ENCODE results near the gene KRT81. TPM values are rescaled to one million over a fixed set of nuclear protein-coding genes. Genes with fewer than 3 reads are reported as not detected.

The KRT81 gene
- total and polyA plus RNA-seq, 2 donors from 2014 or later = not detected

DNA sequence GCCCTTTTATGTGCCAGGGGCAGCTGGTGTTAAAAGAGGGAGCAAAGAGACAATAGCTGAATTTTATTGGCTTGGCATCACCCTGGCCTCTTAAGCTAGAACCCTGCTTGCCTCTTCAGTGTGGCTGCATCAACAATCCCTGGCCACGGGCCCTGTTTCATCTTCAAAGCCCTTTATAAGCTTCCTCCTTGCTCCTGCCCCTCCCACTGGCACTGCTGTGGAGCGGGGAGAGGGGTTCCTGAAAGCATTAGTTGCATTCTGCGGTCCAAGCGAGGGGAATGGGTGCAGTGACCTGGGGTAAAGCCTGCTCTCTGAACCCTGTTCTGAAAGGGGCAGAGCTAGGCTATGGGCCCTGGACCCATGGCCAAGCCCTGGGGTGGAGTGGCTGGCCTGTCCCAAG is 30.1 kb upstream of the KRT81 start:
- FAIRE-seq = no peak
- intact Hi-C loops (cut with DNase I) = no loop called here

DNA sequence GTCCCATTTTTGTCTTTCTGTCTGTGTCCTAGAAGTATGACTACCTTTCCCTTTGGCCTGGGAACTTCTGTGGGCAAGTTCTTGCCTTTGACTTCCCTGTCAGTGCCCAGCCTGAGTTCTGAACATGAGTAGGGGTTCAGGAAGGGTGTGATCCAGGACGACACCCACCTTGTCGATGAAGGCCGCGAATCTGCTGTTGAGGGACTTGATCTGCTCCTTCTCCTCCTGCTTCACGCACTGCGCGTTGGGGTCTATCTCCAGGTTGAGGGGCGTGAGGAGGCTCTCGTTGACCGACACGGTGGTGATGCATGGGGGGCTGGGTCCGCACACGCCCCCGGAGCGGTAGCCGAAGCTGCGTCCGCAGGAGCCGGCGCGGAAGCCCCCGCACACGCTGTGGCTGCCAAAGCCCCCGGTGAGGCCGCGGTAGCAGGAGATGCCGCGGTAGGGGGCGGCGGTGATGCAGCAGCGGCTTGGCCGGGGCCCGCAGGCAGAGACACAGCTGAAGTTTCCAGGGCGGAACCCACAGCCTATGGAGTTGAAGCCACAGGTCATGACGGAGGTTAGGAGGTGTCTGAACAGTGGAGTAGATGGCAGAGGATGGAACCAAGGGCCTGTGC is 29.6 kb upstream of the KRT81 start, which contains the start of gene KRT83:
KRT83 (minus strand) TSS at position 615 of the 617 bp plus-strand sequence; CDS start at position 552, 63 bp downstream.
- intact Hi-C loops (cut with DNase I) = no loop called here
- no peaks in the 10 kb centered on the region for H3K9me3 ChIP-seq (ENCODE audit: control insufficient read depth in 2 of 3, insufficient read depth in 1 of 3, low read length in 3 of 3)
- H3K36me3 ChIP-seq (ENCODE audit: control insufficient read depth in 2 of 3, insufficient read depth in 3 of 3, low read length in 3 of 3) = no peaks in the 10 kb centered on the region
- no peak within 1 kb of the TSS for H3K4me3 ChIP-seq (ENCODE audit: low read length in 3 of 3)
- no peaks in the 10 kb centered on the region for H3K27me3 ChIP-seq (ENCODE audit: control insufficient read depth, insufficient read depth, low read length)
- FAIRE-seq (no peak), DNase-seq (peak in 1 of 5 donors; percentile 41)
- H3K9ac ChIP-seq (ENCODE audit: low read length in 3 of 3) = no peak within 1 kb of the TSS
- no peak within 1 kb of the TSS for H3K27ac ChIP-seq (ENCODE audit: low read depth in 2 of 2, low read length in 2 of 2)
- no peaks in the 10 kb centered on the region for H3K4me1 ChIP-seq (ENCODE audit: control insufficient read depth in 2 of 3, insufficient read depth in 2 of 3, low read depth in 1 of 3, low read length in 3 of 3)
- no peak for TF ChIP-seq CTCF (IDR thresholded peaks at IDR 0.05; ENCODE audit: borderline replicate concordance, extremely low read depth, insufficient read depth)

More for the DNA sequence above, 30.1 kb upstream of the KRT81 start:
- Histone ChIP-seq H3K36me3 (ENCODE audit: control insufficient read depth in 2 of 3, insufficient read depth in 3 of 3, low read length in 3 of 3) (no peaks in the 10 kb centered on the region), H3K4me1 (ENCODE audit: control insufficient read depth in 2 of 3, insufficient read depth in 2 of 3, low read depth in 1 of 3, low read length in 3 of 3) (no peaks in the 10 kb centered on the region), H3K9ac (ENCODE audit: low read length in 3 of 3) (no peak overlapping the region), H3K27ac (ENCODE audit: low read depth in 2 of 2, low read length in 2 of 2) (no peak overlapping the region), H3K4me3 (ENCODE audit: low read length in 3 of 3) (no peak overlapping the region), H3K9me3 (ENCODE audit: control insufficient read depth in 2 of 3, insufficient read depth in 1 of 3, low read length in 3 of 3) (no peaks in the 10 kb centered on the region), H3K27me3 (ENCODE audit: control insufficient read depth, insufficient read depth, low read length) (no peaks in the 10 kb centered on the region)
- DNase-seq = peak in 1 of 5 donors; percentile 14
- no peak for TF ChIP-seq CTCF (IDR thresholded peaks at IDR 0.05; ENCODE audit: borderline replicate concordance, extremely low read depth, insufficient read depth)

DNA sequence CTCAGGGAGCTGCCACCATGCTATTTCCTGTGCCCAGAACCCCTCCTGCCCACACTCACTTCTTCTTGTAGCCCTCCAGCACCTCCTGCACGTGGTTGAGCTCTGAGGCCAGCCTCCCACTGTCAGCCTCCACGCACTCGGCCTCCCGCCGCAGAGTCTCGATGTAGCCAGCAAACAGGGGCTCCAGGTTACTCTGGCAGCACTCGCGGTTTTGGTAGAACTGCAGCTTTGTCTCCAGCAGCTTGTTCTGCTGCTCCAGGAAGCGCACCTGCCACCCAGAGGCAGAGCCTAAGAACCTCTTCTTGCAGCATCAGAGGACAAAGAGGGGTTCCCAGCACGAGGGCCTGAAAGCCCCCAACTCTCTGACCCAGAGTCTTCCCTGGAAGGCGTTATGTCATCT is 27.8 kb upstream of the KRT81 start:
- no peaks in the 10 kb centered on the region for H3K27me3 ChIP-seq (ENCODE audit: control insufficient read depth, insufficient read depth, low read length)
- TF ChIP-seq CTCF (IDR thresholded peaks at IDR 0.05; ENCODE audit: borderline replicate concordance, extremely low read depth, insufficient read depth) = no peak
- FAIRE-seq = no peak

More for the DNA sequence above, 27.8 kb upstream of the KRT81 start:
- H3K36me3 ChIP-seq (ENCODE audit: control insufficient read depth in 2 of 3, insufficient read depth in 3 of 3, low read length in 3 of 3) = no peaks in the 10 kb centered on the region
- no peaks in the 10 kb centered on the region for H3K9me3 ChIP-seq (ENCODE audit: control insufficient read depth in 2 of 3, insufficient read depth in 1 of 3, low read length in 3 of 3)
- no peak overlapping the region for H3K4me3 ChIP-seq (ENCODE audit: low read length in 3 of 3)
- peak in 3 of 5 donors; percentile 7 to 45 (median 8) for DNase-seq
- intact Hi-C loops (cut with DNase I) = no loop called here
- H3K27ac ChIP-seq (ENCODE audit: low read depth in 2 of 2, low read length in 2 of 2) = no peak overlapping the region
- no peak overlapping the region for H3K9ac ChIP-seq (ENCODE audit: low read length in 3 of 3)
- H3K4me1 ChIP-seq (ENCODE audit: control insufficient read depth in 2 of 3, insufficient read depth in 2 of 3, low read depth in 1 of 3, low read length in 3 of 3) = no peaks in the 10 kb centered on the region
